GM12873 (cell line): ENCODE results near the gene NOS1.

Experiments used
- CTCF ChIP-seq: IDR thresholded peaks from 2 replicates; pipeline ENCODE4 v1.5.1; 2012; ENCODE audit warnings: low read depth, mild to moderate bottlenecking, moderate library complexity, low read length, control low read depth; ENCODE audit not compliant: insufficient read depth; ENCODE audit errors: missing control alignments

NOS1 gene

GRCh38 chr12:117208811-117209455, 152.5 kb downstream of the NOS1 start:
- no peak for TF ChIP-seq CTCF

- no peak for TF ChIP-seq CTCF
Measured at GRCh38 chr12:117208206-117208605, 153.2 kb downstream of the NOS1 start.

GRCh38 chr12:117207675-117208074, 153.8 kb downstream of the NOS1 start:
- TF ChIP-seq CTCF = no peak

GRCh38 chr12:117202556-117202955, 158.9 kb downstream of the NOS1 start:
- no peak for TF ChIP-seq CTCF

- no peak for TF ChIP-seq CTCF
Measured at GRCh38 chr12:117202033-117202432, 159.4 kb downstream of the NOS1 start.

GRCh38 chr12:117193903-117194302, 167.5 kb downstream of the NOS1 start:
- no peak for TF ChIP-seq CTCF

- no peak for TF ChIP-seq CTCF
Measured at GRCh38 chr12:117192057-117192456, 169.4 kb downstream of the NOS1 start.

GRCh38 chr12:117190210-117190781, 171.1 kb downstream of the NOS1 start, which contains the start of gene FBXO21:
Gene FBXO21, minus strand, starts transcription at chr12:117190470. Its CDS starts 14 bp downstream, at chr12:117190456.
- TF ChIP-seq CTCF = no peak
